ENCODE data around the gene ADORA3. TPM values are rescaled to one million over a fixed set of nuclear protein-coding genes. Genes with fewer than 3 reads are reported as not detected.

The ADORA3 gene
- total RNA-seq, 2 experiments from 2014 or later: not detected

GRCh38 chr1:111476214-111476613 lies 27.2 kb downstream of the ADORA3 start:
- POLR2A ChIA-PET: interaction anchor here (0.7 to 7.7 kb wide), 15 partner anchors 10 to 512 kb away, joined by 3 to 81 read pairs (median 5); partner anchors contain the start of genes DDX20, LRIF1, RAP1A and WDR77
- no peaks in the 10 kb centered on the region for H3K27me3 ChIP-seq (ENCODE audit: control insufficient read depth in 1 of 2, insufficient read depth in 2 of 2, low read length in 2 of 2)
- Mint-ChIP-seq H3K36me3 (ENCODE audit: low read depth) (peaks cover 33% of the 10 kb centered on the region), H3K27me3 (no peaks in the 10 kb centered on the region), H3K4me3 (peak overlapping the region; percentile 95), H3K4me1 (ENCODE audit: low read depth) (peaks cover 67% of the 10 kb centered on the region), H3K9me3 (no peaks in the 10 kb centered on the region), H3K27ac (peak overlapping the region; percentile 96)
- ATAC-seq (ENCODE audit: poor library complexity) (no peak), DNase-seq (no peak)
- intact Hi-C loops (cut with DNase I, micrococcal nuclease): loop anchor here in 1 of 2 experiments (10.0 kb wide), 1 partner anchor 289 kb away; no protein-coding TSS in a partner anchor
- H3K4me3 ChIP-seq (ENCODE audit: low read length): peak overlapping the region; percentile 57
- peak overlapping the region; percentile 42 to 61 for H3K27ac ChIP-seq (ENCODE audit: low read depth in 1 of 2, low read length in 2 of 2)
- peaks cover 65% of the 10 kb centered on the region for H3K4me1 ChIP-seq (ENCODE audit: insufficient read depth, low read length)
- CTCF ChIA-PET: interaction anchor here (1.3 to 2.2 kb wide), 3 partner anchors 26 to 76 kb away, joined by 3 to 7 read pairs (median 5); no protein-coding TSS in a partner anchor
- H3K9me3 ChIP-seq (ENCODE audit: control insufficient read depth in 1 of 2, insufficient read depth in 1 of 2, low read length in 2 of 2): no peaks in the 10 kb centered on the region
- TF ChIP-seq CTCF (IDR thresholded peaks at IDR 0.05): no peak
- H3K36me3 ChIP-seq (ENCODE audit: insufficient read depth, low read length): peaks cover 12% of the 10 kb centered on the region

GRCh38 chr1:111475701-111476100 lies 27.7 kb downstream of the ADORA3 start:
- no peak for TF ChIP-seq CTCF (IDR thresholded peaks at IDR 0.05)
- H3K9me3 Mint-ChIP-seq: no peaks in the 10 kb centered on the region
- CTCF ChIA-PET: interaction anchor here (1.2 to 2.2 kb wide), 3 partner anchors 20 to 76 kb away, joined by 3 to 5 read pairs (median 3); no protein-coding TSS in a partner anchor
- Histone ChIP-seq H3K36me3 (ENCODE audit: insufficient read depth, low read length) (peaks cover 12% of the 10 kb centered on the region), H3K4me1 (ENCODE audit: insufficient read depth, low read length) (peaks cover 67% of the 10 kb centered on the region), H3K27me3 (ENCODE audit: control insufficient read depth in 1 of 2, insufficient read depth in 2 of 2, low read length in 2 of 2) (no peaks in the 10 kb centered on the region), H3K4me3 (ENCODE audit: low read length) (peak overlapping the region; percentile 57), H3K27ac (ENCODE audit: low read depth in 1 of 2, low read length in 2 of 2) (peak overlapping the region; percentile 42 to 61), H3K9me3 (ENCODE audit: control insufficient read depth in 1 of 2, insufficient read depth in 1 of 2, low read length in 2 of 2) (no peaks in the 10 kb centered on the region)
- H3K4me3 Mint-ChIP-seq: peak overlapping the region; percentile 95
- peak overlapping the region; percentile 96 for H3K27ac Mint-ChIP-seq
- peaks cover 33% of the 10 kb centered on the region for H3K36me3 Mint-ChIP-seq (ENCODE audit: low read depth)
- POLR2A ChIA-PET: interaction anchor here (0.7 to 7.7 kb wide), 6 partner anchors 18 to 280 kb away, joined by 3 to 81 read pairs (median 8); partner anchors contain the start of genes DDX20 and WDR77
- DNase-seq (peak in 2 of 14 experiments; percentile 26 to 53), ATAC-seq (ENCODE audit: poor library complexity) (no peak)
- intact Hi-C loops (cut with DNase I, micrococcal nuclease): loop anchor here in 1 of 2 experiments (10.0 kb wide), 1 partner anchor 289 kb away; no protein-coding TSS in a partner anchor
- H3K4me1 Mint-ChIP-seq (ENCODE audit: low read depth): peaks cover 65% of the 10 kb centered on the region
- H3K27me3 Mint-ChIP-seq: no peaks in the 10 kb centered on the region

- ChIA-PET CTCF (interaction anchor here (1.2 to 1.3 kb wide), 2 partner anchors 21 to 33 kb away, joined by 3 read pairs; no protein-coding TSS in a partner anchor), POLR2A (interaction anchor here (0.6 to 7.7 kb wide), 5 partner anchors 26 to 602 kb away, joined by 3 to 81 read pairs (median 4); partner anchors contain the start of gene WDR77)
- H3K4me3 ChIP-seq (ENCODE audit: low read length): peak overlapping the region; percentile 57
- no peaks in the 10 kb centered on the region for H3K27me3 ChIP-seq (ENCODE audit: control insufficient read depth in 1 of 2, insufficient read depth in 2 of 2, low read length in 2 of 2)
- ATAC-seq (ENCODE audit: poor library complexity) (no peak), DNase-seq (no peak)
- Mint-ChIP-seq H3K4me3 (peak overlapping the region; percentile 95), H3K27me3 (no peaks in the 10 kb centered on the region), H3K9me3 (no peaks in the 10 kb centered on the region), H3K36me3 (ENCODE audit: low read depth) (peaks cover 33% of the 10 kb centered on the region), H3K27ac (peak overlapping the region; percentile 96), H3K4me1 (ENCODE audit: low read depth) (peaks cover 54% of the 10 kb centered on the region)
- peaks cover 76% of the 10 kb centered on the region for H3K4me1 ChIP-seq (ENCODE audit: insufficient read depth, low read length)
- no peaks in the 10 kb centered on the region for H3K9me3 ChIP-seq (ENCODE audit: control insufficient read depth in 1 of 2, insufficient read depth in 1 of 2, low read length in 2 of 2)
- peak overlapping the region; percentile 42 to 56 for H3K27ac ChIP-seq (ENCODE audit: low read depth in 1 of 2, low read length in 2 of 2)
- no peak for TF ChIP-seq CTCF (IDR thresholded peaks at IDR 0.05)
- peaks cover 12% of the 10 kb centered on the region for H3K36me3 ChIP-seq (ENCODE audit: insufficient read depth, low read length)
- intact Hi-C loops (cut with DNase I, micrococcal nuclease): loop anchor here (5.0 to 10.0 kb wide), 3 partner anchors 33 to 290 kb away; no protein-coding TSS in a partner anchor
Measured at GRCh38 chr1:111474521-111474920, 28.9 kb downstream of the ADORA3 start.
